ENCODE data around the gene RNF152.
"Not testable (repeated sequence)": the region's sequence is repeated elsewhere in the genome, so short reads cannot be mapped to it uniquely, and the experiment has no call there.

RNF152 gene

GRCh38 chr18:61803393-61803792 lies 89.4 kb downstream of the RNF152 start:
- Mint-ChIP-seq H3K4me3 (no peak overlapping the region), H3K9me3 (peaks cover 2% of the 10 kb centered on the region), H3K36me3 (ENCODE audit: low read depth) (no peaks in the 10 kb centered on the region), H3K4me1 (no peaks in the 10 kb centered on the region), H3K27ac (no peak overlapping the region), H3K27me3 (ENCODE audit: low read depth) (no peaks in the 10 kb centered on the region)
- no peak for TF ChIP-seq CTCF (IDR thresholded peaks at IDR 0.05; ENCODE audit: unreplicated experiment in 3 of 3)

- Mint-ChIP-seq H3K4me1 (no peaks in the 10 kb centered on the region), H3K27ac (no peak overlapping the region), H3K27me3 (ENCODE audit: low read depth) (no peaks in the 10 kb centered on the region), H3K9me3 (peaks cover 2% of the 10 kb centered on the region), H3K4me3 (no peak overlapping the region), H3K36me3 (ENCODE audit: low read depth) (no peaks in the 10 kb centered on the region)
- no peak for TF ChIP-seq CTCF (IDR thresholded peaks at IDR 0.05; ENCODE audit: unreplicated experiment in 3 of 3)
Measured at GRCh38 chr18:61797696-61798590, 94.9 kb downstream of the RNF152 start.

- H3K9me3 Mint-ChIP-seq, result peaks cover 21% of the 10 kb centered on the region
- H3K4me3 Mint-ChIP-seq, result no peak overlapping the region
- peaks cover 3% of the 10 kb centered on the region for H3K36me3 Mint-ChIP-seq (ENCODE audit: low read depth)
- no peak for TF ChIP-seq CTCF (IDR thresholded peaks at IDR 0.05; ENCODE audit: unreplicated experiment in 3 of 3)
- no peaks in the 10 kb centered on the region for H3K27me3 Mint-ChIP-seq (ENCODE audit: low read depth)
- no peak overlapping the region for H3K27ac Mint-ChIP-seq
- H3K4me1 Mint-ChIP-seq, result no peaks in the 10 kb centered on the region
Measured at GRCh38 chr18:61791031-61791430, 101.8 kb downstream of the RNF152 start.

GRCh38 chr18:61787011-61787670 lies 105.7 kb downstream of the RNF152 start:
- H3K36me3 Mint-ChIP-seq (ENCODE audit: low read depth); H3K4me3 Mint-ChIP-seq; H3K4me1 Mint-ChIP-seq; H3K27ac Mint-ChIP-seq; H3K27me3 Mint-ChIP-seq (ENCODE audit: low read depth): not testable (repeated sequence)
- H3K9me3 Mint-ChIP-seq, result peaks cover 19% of the 10 kb centered on the region

GRCh38 chr18:61785588-61785987 lies 107.2 kb downstream of the RNF152 start:
- no peak overlapping the region for H3K27ac Mint-ChIP-seq
- peaks cover 3% of the 10 kb centered on the region for H3K36me3 Mint-ChIP-seq (ENCODE audit: low read depth)
- no peaks in the 10 kb centered on the region for H3K4me1 Mint-ChIP-seq
- no peak overlapping the region for H3K4me3 Mint-ChIP-seq
- peaks cover 19% of the 10 kb centered on the region for H3K9me3 Mint-ChIP-seq
- H3K27me3 Mint-ChIP-seq (ENCODE audit: low read depth), result no peaks in the 10 kb centered on the region
- TF ChIP-seq CTCF (IDR thresholded peaks at IDR 0.05; ENCODE audit: unreplicated experiment in 3 of 3), result no peak

- peaks cover 3% of the 10 kb centered on the region for H3K36me3 Mint-ChIP-seq (ENCODE audit: low read depth)
- no peak overlapping the region for H3K4me3 Mint-ChIP-seq
- no peak for TF ChIP-seq CTCF (IDR thresholded peaks at IDR 0.05; ENCODE audit: unreplicated experiment in 3 of 3)
- no peak overlapping the region for H3K27ac Mint-ChIP-seq
- no peaks in the 10 kb centered on the region for H3K27me3 Mint-ChIP-seq (ENCODE audit: low read depth)
- no peaks in the 10 kb centered on the region for H3K4me1 Mint-ChIP-seq
- peaks cover 19% of the 10 kb centered on the region for H3K9me3 Mint-ChIP-seq
Measured at GRCh38 chr18:61784834-61785233, 108.0 kb downstream of the RNF152 start.
